Uterus (tissue), 4 donors: ENCODE data around the gene LGALS3. TPM values are rescaled to one million over a fixed set of nuclear protein-coding genes. Genes with fewer than 3 reads are reported as not detected.

ENCODE experiments used
- DNase-seq, 2 donors: peaks; one replicate each; pipeline ENCODE4 v3.0.0-alpha.2; 2019 to 2020
- H3K27ac ChIP-seq, 2 donors: fragments of 200-600 bp; sonication (generic); 1 replicate in 1 of 2; 2 replicates in 1 of 2; pipeline ENCODE4 v1.5.1; 2016 to 2018
- H3K27me3 ChIP-seq, 2 donors: fragments of 200-600 bp; sonication (generic); one replicate each; pipeline ENCODE4 v1.5.1; 2018 to 2019; ENCODE audit warnings: control low read depth in 1 of 2
- H3K36me3 ChIP-seq, 2 donors: fragments of 200-600 bp; sonication (generic); one replicate each; pipeline ENCODE4 v1.5.1; 2019; ENCODE audit warnings: control low read depth in 1 of 2
- H3K4me1 ChIP-seq, 2 donors: fragments of 200-600 bp; sonication (generic); one replicate each; pipeline ENCODE4 v1.5.1; 2018 to 2019; ENCODE audit warnings: control low read depth in 1 of 2
- H3K4me3 ChIP-seq, 2 donors: fragments of 200-600 bp; sonication (generic); 1 replicate in 1 of 2; 2 replicates in 1 of 2; pipeline ENCODE4 v1.5.1; 2018 to 2019; ENCODE audit warnings: mild to moderate bottlenecking in 1 of 2
- H3K9me3 ChIP-seq, 2 donors: fragments of 200-600 bp; sonication (generic); one replicate each; pipeline ENCODE4 v1.5.1; 2019; ENCODE audit warnings: control low read depth in 1 of 2
- CTCF ChIP-seq, 4 experiments: fragments of 200-600 bp in 2 of 4; fragments of 450-650 bp in 2 of 4; sonication (generic) in 2 of 4; IDR thresholded peaks; one replicate each; pipeline ENCODE4 v1.5.1; 2016 to 2019; ENCODE audit warnings: antibody characterized with exemption in 4 of 4, mild to moderate bottlenecking in 2 of 4, moderate library complexity in 1 of 4
- POLR2A ChIP-seq, 2 donors: fragments of 450-650 bp; IDR thresholded peaks; one replicate each; pipeline ENCODE4 v1.6.1; 2016; ENCODE audit warnings: antibody characterized with exemption in 2 of 2, mild to moderate bottlenecking in 1 of 2, moderate library complexity in 1 of 2
- intact Hi-C: fragments of 100-400 bp; cut with DNase I; formaldehyde crosslinking; loops from one replicate; pipeline ENCODE4 v1.15.1; 2023; ENCODE audit warnings: low total_unique reads
- total RNA-seq, 4 donors: library from RNA; depleted of rRNA in 3 of 4; stranded (reverse); fragments of >200 nt in 3 of 4; gene quantifications; one replicate each; pipeline versions ENCODE4 v1.1.0 to v1.2.4, GENCODE V29; 2014 to 2023
- donor health status: DM: yes; HTN: yes; CAD: no.

LGALS3 gene
- total RNA-seq, 4 donors from 2014 or later: 71.9 to 486 (median 216) TPM

GRCh38 chr14:55099756-55100155 is 29.3 kb upstream of the LGALS3 start:
- Histone ChIP-seq H3K4me3 (no peak overlapping the region), H3K27ac (peak overlapping the region; percentile 66 to 96), H3K27me3 (no peaks in the 10 kb centered on the region), H3K4me1 (peaks cover 19 to 31% of the 10 kb centered on the region in 2 donors), H3K36me3 (no peaks in the 10 kb centered on the region), H3K9me3 (no peaks in the 10 kb centered on the region)
- intact Hi-C loops: no loop called here
- peak in 1 of 2 donors; percentile 27 for DNase-seq
- no peak for TF ChIP-seq POLR2A (IDR thresholded peaks at IDR 0.05)
- TF ChIP-seq CTCF (IDR thresholded peaks at IDR 0.05): no peak

GRCh38 chr14:55101698-55102097 is 27.4 kb upstream of the LGALS3 start:
- Histone ChIP-seq H3K9me3 (no peaks in the 10 kb centered on the region), H3K36me3 (no peaks in the 10 kb centered on the region), H3K4me1 (peaks cover 19 to 31% of the 10 kb centered on the region in 2 donors), H3K4me3 (no peak overlapping the region), H3K27me3 (no peaks in the 10 kb centered on the region), H3K27ac (peak overlapping the region; percentile 96 to 98)
- TF ChIP-seq CTCF (IDR thresholded peaks at IDR 0.05) (no peak), POLR2A (IDR thresholded peaks at IDR 0.05) (no peak)
- intact Hi-C loops: no loop called here
- DNase-seq: no peak

GRCh38 chr14:55102141-55102621 is 26.9 kb upstream of the LGALS3 start:
- H3K27ac ChIP-seq: peak overlapping the region; percentile 96 to 98
- intact Hi-C loops: no loop called here
- peaks cover 19 to 31% of the 10 kb centered on the region in 2 donors for H3K4me1 ChIP-seq
- no peaks in the 10 kb centered on the region for H3K27me3 ChIP-seq
- no peaks in the 10 kb centered on the region for H3K9me3 ChIP-seq
- TF ChIP-seq CTCF (IDR thresholded peaks at IDR 0.05) (peak in 1 of 4 experiments; percentile 15), POLR2A (IDR thresholded peaks at IDR 0.05) (peak; percentile 35 to 36)
- peak; percentile 78 to 85 for DNase-seq
- H3K4me3 ChIP-seq: no peak overlapping the region
- no peaks in the 10 kb centered on the region for H3K36me3 ChIP-seq

GRCh38 chr14:55103005-55103640 is 25.9 kb upstream of the LGALS3 start:
- H3K36me3 ChIP-seq: no peaks in the 10 kb centered on the region
- H3K4me3 ChIP-seq: no peak overlapping the region
- TF ChIP-seq POLR2A (IDR thresholded peaks at IDR 0.05) (peak; percentile 34 to 55), CTCF (IDR thresholded peaks at IDR 0.05) (peak in 1 of 4 experiments; percentile 4)
- H3K4me1 ChIP-seq: peaks cover 22 to 31% of the 10 kb centered on the region in 2 donors
- no peaks in the 10 kb centered on the region for H3K9me3 ChIP-seq
- DNase-seq: peak; percentile 89 to 94
- intact Hi-C loops: no loop called here
- H3K27ac ChIP-seq: peak overlapping the region; percentile 96 to 98
- H3K27me3 ChIP-seq: no peaks in the 10 kb centered on the region
